Fibroblast of lung (primary cell): ENCODE data around the gene ZNF569. TPM values are rescaled to one million over a fixed set of nuclear protein-coding genes. Genes with fewer than 3 reads are reported as not detected.

ENCODE experiments used
- DNase-seq, 2 donors: peaks; one replicate each; pipeline versions ENCODE4 v3.0.0 to v3.0.0-alpha.2; 2010; ENCODE audit warnings: low read depth in 2 of 2
- H2AFZ ChIP-seq: 2 replicates; pipeline ENCODE4 v1.5.1; 2012; ENCODE audit warnings: low read length, control low read depth, inconsistent platforms
- H3K27ac ChIP-seq: 2 replicates; pipeline ENCODE4 v1.5.1; 2011; ENCODE audit warnings: low read length, control low read depth; ENCODE audit not compliant: insufficient read depth
- H3K27me3 ChIP-seq: 2 replicates; pipeline ENCODE4 v1.5.1; 2011; ENCODE audit warnings: mild to moderate bottlenecking, low read length; ENCODE audit not compliant: control insufficient read depth, insufficient read depth
- H3K36me3 ChIP-seq: 2 replicates; pipeline ENCODE4 v1.5.1; 2011; ENCODE audit warnings: low read length; ENCODE audit not compliant: control insufficient read depth, insufficient read depth
- H3K4me1 ChIP-seq: 2 replicates; pipeline ENCODE4 v1.5.1; 2011; ENCODE audit warnings: low read length; ENCODE audit not compliant: control insufficient read depth, insufficient read depth; ENCODE audit errors: extremely low read depth
- H3K4me2 ChIP-seq: 2 replicates; pipeline ENCODE4 v1.5.1; 2011; ENCODE audit warnings: low read length, control low read depth; ENCODE audit not compliant: insufficient read depth; ENCODE audit errors: extremely low read depth
- H3K4me3 ChIP-seq, 4 experiments: fragments of 200-600 bp in 1 of 4; sonication (generic) in 1 of 4; replicated peaks in 1 of 4; 2 replicates each; pipeline ENCODE4 v1.5.1; 2011 to 2016; ENCODE audit warnings: low read length in 4 of 4, low read depth in 3 of 4, mild to moderate bottlenecking in 3 of 4, control low read depth in 2 of 4, inconsistent platforms in 1 of 4, mixed read lengths in 1 of 4; ENCODE audit not compliant: insufficient read depth in 1 of 4; ENCODE audit errors: control extremely low read depth in 1 of 4
- H3K79me2 ChIP-seq: 2 replicates; pipeline ENCODE4 v1.5.1; 2012; ENCODE audit warnings: mild to moderate bottlenecking, low read length, inconsistent platforms; ENCODE audit not compliant: control insufficient read depth, insufficient read depth
- H3K9ac ChIP-seq: 2 replicates; pipeline ENCODE4 v1.5.1; 2011; ENCODE audit warnings: mild to moderate bottlenecking, low read length, control low read depth; ENCODE audit not compliant: insufficient read depth
- H3K9me3 ChIP-seq: 2 replicates; pipeline ENCODE4 v1.5.1; 2012; ENCODE audit warnings: low read depth, low read length; ENCODE audit not compliant: control insufficient read depth, insufficient read depth
- H4K20me1 ChIP-seq: 2 replicates; pipeline ENCODE4 v1.5.1; 2011; ENCODE audit warnings: low read length; ENCODE audit not compliant: control insufficient read depth, insufficient read depth; ENCODE audit errors: extremely low read depth
- CTCF ChIP-seq, 2 donors: IDR thresholded peaks in 1 of 2; conservative IDR thresholded peaks in 1 of 2; 1 replicate in 1 of 2; 2 replicates in 1 of 2; pipeline ENCODE4 v1.5.1; 2011 to 2012; ENCODE audit warnings: low read length in 2 of 2, control low read depth in 1 of 2, inconsistent platforms in 1 of 2, low read depth in 1 of 2, mild to moderate bottlenecking in 1 of 2
- EZH2 ChIP-seq: IDR thresholded peaks from 2 replicates; pipeline ENCODE4 v1.5.1; 2012; ENCODE audit warnings: low read length, control low read depth, mild to moderate bottlenecking; ENCODE audit errors: missing control alignments
- polyA plus RNA-seq, 2 donors: library from polyadenylated mRNA; depleted of rRNA in 1 of 2; stranded (reverse) in 1 of 2; unstranded in 1 of 2; fragments of >200 nt; gene quantifications; 2 replicates each; pipeline ENCODE4 v1.2.1, GENCODE V29; 2011 to 2012; ENCODE audit warnings: missing spikeins in 1 of 2
- total RNA-seq: library from RNA; depleted of rRNA; stranded (reverse); fragments of >200 nt; gene quantifications from 2 replicates; pipeline ENCODE4 v1.2.1, GENCODE V29; 2014

Gene ZNF569
- total and polyA plus RNA-seq, 2 donors (not counting 1 experiment from before 2014, with no cell fraction given): 4.3 to 11.9 TPM

- H3K36me3 ChIP-seq: peaks cover 6% of the 10 kb centered on the region
- H3K79me2 ChIP-seq: no peaks in the 10 kb centered on the region
- H3K27me3 ChIP-seq: no peaks in the 10 kb centered on the region
- no peak for DNase-seq
- H3K4me2 ChIP-seq: no peak overlapping the region
- H4K20me1 ChIP-seq: no peaks in the 10 kb centered on the region
- no peak overlapping the region for H3K4me3 ChIP-seq
- H3K9ac ChIP-seq: no peak overlapping the region
- no peaks in the 10 kb centered on the region for H3K4me1 ChIP-seq
- TF ChIP-seq CTCF (conservative IDR thresholded peaks at IDR 0.05 in 1 of 2, IDR thresholded peaks at IDR 0.05 in 1 of 2; ENCODE audit: low read depth in 1 of 2, low read length in 2 of 2): no peak
- H3K9me3 ChIP-seq: no peaks in the 10 kb centered on the region
- H3K27ac ChIP-seq: no peak overlapping the region
- no peak overlapping the region for H2AFZ ChIP-seq
Measured at GRCh38 chr19:37362733-37363132, 104.5 kb downstream of the ZNF569 start.

- TF ChIP-seq EZH2 (no peak), CTCF (conservative IDR thresholded peaks at IDR 0.05 in 1 of 2, IDR thresholded peaks at IDR 0.05 in 1 of 2; ENCODE audit: low read depth in 1 of 2, low read length in 2 of 2) (no peak)
- Histone ChIP-seq H3K9me3 (no peaks in the 10 kb centered on the region), H3K4me2 (no peak overlapping the region)
Measured at GRCh38 chr19:37361994-37362393, 105.2 kb downstream of the ZNF569 start.

More at GRCh38 chr19:37361994-37362393, 105.2 kb downstream of the ZNF569 start:
- Histone ChIP-seq H3K4me3 (no peak overlapping the region), H4K20me1 (no peaks in the 10 kb centered on the region), H3K27ac (no peak overlapping the region), H3K4me1 (no peaks in the 10 kb centered on the region), H3K9ac (no peak overlapping the region), H3K36me3 (peaks cover 6% of the 10 kb centered on the region), H3K79me2 (no peaks in the 10 kb centered on the region), H2AFZ (no peak overlapping the region), H3K27me3 (no peaks in the 10 kb centered on the region)
- peak in 1 of 2 donors; percentile 55 for DNase-seq

Other genes starting within 250 kb of the ZNF569 start
- 7.2 and 9.4 TPM in 2 replicates for gene ZNF383, start 249.2 kb downstream of the ZNF569 start, total RNA-seq
- 3.1 and 5.0 TPM in 2 replicates for gene ZNF383, start 249.2 kb downstream of the ZNF569 start, polyA plus RNA-seq
- gene ZNF527, start 96.3 kb downstream of the ZNF569 start, total RNA-seq: 6.6 and 8.2 TPM in 2 replicates
- 4.1 and 4.6 TPM in 2 replicates for gene ZNF527, start 96.3 kb downstream of the ZNF569 start, polyA plus RNA-seq
- gene ZNF570, start 1.9 kb upstream of the ZNF569 start, total RNA-seq: 11.7 and 13.4 TPM in 2 replicates
- 4.1 and 5.8 TPM in 2 replicates for gene ZNF570, start 1.9 kb upstream of the ZNF569 start, polyA plus RNA-seq
- gene ZNF793, start 39.5 kb upstream of the ZNF569 start, total RNA-seq: 2.6 and 5.9 TPM in 2 replicates
- gene ZNF793, start 39.5 kb upstream of the ZNF569 start, polyA plus RNA-seq: 1.6 and 1.7 TPM in 2 replicates
- gene ZNF571, start 127.3 kb upstream of the ZNF569 start, total RNA-seq: 3.1 and 4.1 TPM in 2 replicates
- gene ZNF571, start 127.3 kb upstream of the ZNF569 start, polyA plus RNA-seq: 1.3 and 1.9 TPM in 2 replicates
- gene ZNF540, start 127.4 kb upstream of the ZNF569 start, total RNA-seq: 1.0 and 1.3 TPM in 2 replicates
- gene ZNF540, start 127.4 kb upstream of the ZNF569 start, polyA plus RNA-seq: 0.35 and 0.44 TPM in 2 replicates
- 21.8 and 23.0 TPM in 2 replicates for gene ZFP30, start 188.0 kb upstream of the ZNF569 start, total RNA-seq
- 3.1 and 4.5 TPM in 2 replicates for gene ZFP30, start 188.0 kb upstream of the ZNF569 start, polyA plus RNA-seq